DOHH2 (cell line): Measurements from ENCODE around the gene BIK.

Source experiments
- H3F3A ChIP-seq: fragments of 200-600 bp; sonication (generic), shearing (Covaris generic); 2 replicates; pipeline ENCODE4 v1.6.0; 2016; ENCODE audit warnings: antibody characterized with exemption, mild to moderate bottlenecking; ENCODE audit not compliant: control insufficient read depth, insufficient read depth
- H3K27ac ChIP-seq: fragments of 200-600 bp; sonication (generic); 2 replicates; pipeline ENCODE4 v1.5.1; 2014; ENCODE audit warnings: low read depth, mild to moderate bottlenecking, low read length, moderate library complexity
- H3K27me3 ChIP-seq: fragments of 200-600 bp; sonication (generic); 2 replicates; pipeline ENCODE4 v1.6.1; 2014; ENCODE audit warnings: mild to moderate bottlenecking, low read length, mixed read lengths; ENCODE audit not compliant: control insufficient read depth
- H3K36me3 ChIP-seq: fragments of 200-600 bp; sonication (generic); 2 replicates; pipeline ENCODE4 v1.6.1; 2014; ENCODE audit warnings: mild to moderate bottlenecking, low read length, moderate library complexity, mixed read lengths; ENCODE audit not compliant: control insufficient read depth
- H3K4me1 ChIP-seq: fragments of 200-600 bp; sonication (generic); 2 replicates; pipeline ENCODE4 v1.6.1; 2014; ENCODE audit warnings: mild to moderate bottlenecking, low read length, mixed read lengths; ENCODE audit not compliant: control insufficient read depth
- H3K4me2 ChIP-seq: fragments of 200-600 bp; sonication (generic); 2 replicates; pipeline ENCODE4 v1.6.0; 2014; ENCODE audit warnings: mild to moderate bottlenecking, low read length, moderate library complexity
- H3K4me3 ChIP-seq: fragments of 200-600 bp; sonication (generic); 2 replicates; pipeline ENCODE4 v1.5.1; 2014; ENCODE audit warnings: mild to moderate bottlenecking, low read length, mixed read lengths
- H3K79me2 ChIP-seq: fragments of 200-600 bp; sonication (generic); 2 replicates; pipeline ENCODE4 v1.6.1; 2014; ENCODE audit warnings: mild to moderate bottlenecking, low read length, mixed read lengths; ENCODE audit not compliant: control insufficient read depth
- H3K9me2 ChIP-seq: fragments of 200-600 bp; sonication (generic); replicated peaks from 2 replicates; pipeline ENCODE4 v1.6.1; 2014; ENCODE audit warnings: mild to moderate bottlenecking, low read length, mixed read lengths; ENCODE audit not compliant: control insufficient read depth
- H3K9me3 ChIP-seq: fragments of 200-600 bp; sonication (generic); 2 replicates; pipeline ENCODE4 v1.6.1; 2014; ENCODE audit warnings: antibody characterized with exemption, low read length, mixed read lengths; ENCODE audit not compliant: control insufficient read depth, insufficient read depth
- H4K20me1 ChIP-seq: fragments of 200-600 bp; sonication (generic); 2 replicates; pipeline ENCODE4 v1.6.0; 2014; ENCODE audit warnings: low read depth, mild to moderate bottlenecking, antibody characterized with exemption, low read length, moderate library complexity; ENCODE audit not compliant: control insufficient read depth, insufficient read depth
- EZH2phosphoT487 ChIP-seq: fragments of 200-600 bp; sonication (generic); IDR thresholded peaks from 2 replicates; pipeline ENCODE4 v1.6.1; 2017; ENCODE audit warnings: borderline replicate concordance, mild to moderate bottlenecking, antibody characterized with exemption, low read length, moderate library complexity, mixed read lengths
- TF ChIP-seq, protein P1 (sequence below): fragments of 200-600 bp; sonication (generic); IDR thresholded peaks from one replicate; pipeline ENCODE4 v1.5.1; 2014; ENCODE audit warnings: antibody characterized with exemption, mild to moderate bottlenecking, low read depth, low read length; ENCODE audit not compliant: poor library complexity, severe bottlenecking

The BIK gene

DNA sequence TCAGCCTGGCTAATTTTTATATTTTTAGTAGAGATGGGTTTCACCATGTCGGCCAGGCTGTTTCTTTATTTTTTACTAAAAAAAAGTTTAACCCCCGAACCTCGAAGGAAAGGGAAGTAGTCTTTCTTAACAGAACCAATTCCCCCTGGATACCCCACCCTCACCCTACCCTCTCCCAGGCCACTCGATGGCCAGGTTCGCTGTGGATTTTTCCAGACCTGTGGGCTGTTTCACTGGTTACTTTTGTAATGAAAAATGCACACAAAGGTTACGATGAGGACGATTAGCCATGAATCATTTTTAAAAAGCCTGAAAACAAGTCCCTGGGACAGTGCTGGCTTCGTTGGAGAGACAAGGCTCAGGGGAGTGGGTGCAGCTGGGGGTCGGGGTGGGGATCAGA is 43.3 kb downstream of the BIK start:
- H3K9me3 ChIP-seq, result no peaks in the 10 kb centered on the region
- TF ChIP-seq, protein P1, sequence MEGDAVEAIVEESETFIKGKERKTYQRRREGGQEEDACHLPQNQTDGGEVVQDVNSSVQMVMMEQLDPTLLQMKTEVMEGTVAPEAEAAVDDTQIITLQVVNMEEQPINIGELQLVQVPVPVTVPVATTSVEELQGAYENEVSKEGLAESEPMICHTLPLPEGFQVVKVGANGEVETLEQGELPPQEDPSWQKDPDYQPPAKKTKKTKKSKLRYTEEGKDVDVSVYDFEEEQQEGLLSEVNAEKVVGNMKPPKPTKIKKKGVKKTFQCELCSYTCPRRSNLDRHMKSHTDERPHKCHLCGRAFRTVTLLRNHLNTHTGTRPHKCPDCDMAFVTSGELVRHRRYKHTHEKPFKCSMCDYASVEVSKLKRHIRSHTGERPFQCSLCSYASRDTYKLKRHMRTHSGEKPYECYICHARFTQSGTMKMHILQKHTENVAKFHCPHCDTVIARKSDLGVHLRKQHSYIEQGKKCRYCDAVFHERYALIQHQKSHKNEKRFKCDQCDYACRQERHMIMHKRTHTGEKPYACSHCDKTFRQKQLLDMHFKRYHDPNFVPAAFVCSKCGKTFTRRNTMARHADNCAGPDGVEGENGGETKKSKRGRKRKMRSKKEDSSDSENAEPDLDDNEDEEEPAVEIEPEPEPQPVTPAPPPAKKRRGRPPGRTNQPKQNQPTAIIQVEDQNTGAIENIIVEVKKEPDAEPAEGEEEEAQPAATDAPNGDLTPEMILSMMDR, result no peak
- no peak for TF ChIP-seq EZH2phosphoT487
- H3K36me3 ChIP-seq, result no peaks in the 10 kb centered on the region
- no peak overlapping the region for H3K27ac ChIP-seq
- no peak overlapping the region for H3K4me3 ChIP-seq
- H3K4me2 ChIP-seq, result peak overlapping the region; percentile 20
- H3K4me1 ChIP-seq, result peaks cover 29% of the 10 kb centered on the region
- H3F3A ChIP-seq, result no peaks in the 10 kb centered on the region; the same call in 1 of the 2 replicates
- H3K27me3 ChIP-seq, result peaks cover 14% of the 10 kb centered on the region
- no peaks in the 10 kb centered on the region for H4K20me1 ChIP-seq
- H3K79me2 ChIP-seq, result no peaks in the 10 kb centered on the region
- no peaks in the 10 kb centered on the region for H3K9me2 ChIP-seq

DNA sequence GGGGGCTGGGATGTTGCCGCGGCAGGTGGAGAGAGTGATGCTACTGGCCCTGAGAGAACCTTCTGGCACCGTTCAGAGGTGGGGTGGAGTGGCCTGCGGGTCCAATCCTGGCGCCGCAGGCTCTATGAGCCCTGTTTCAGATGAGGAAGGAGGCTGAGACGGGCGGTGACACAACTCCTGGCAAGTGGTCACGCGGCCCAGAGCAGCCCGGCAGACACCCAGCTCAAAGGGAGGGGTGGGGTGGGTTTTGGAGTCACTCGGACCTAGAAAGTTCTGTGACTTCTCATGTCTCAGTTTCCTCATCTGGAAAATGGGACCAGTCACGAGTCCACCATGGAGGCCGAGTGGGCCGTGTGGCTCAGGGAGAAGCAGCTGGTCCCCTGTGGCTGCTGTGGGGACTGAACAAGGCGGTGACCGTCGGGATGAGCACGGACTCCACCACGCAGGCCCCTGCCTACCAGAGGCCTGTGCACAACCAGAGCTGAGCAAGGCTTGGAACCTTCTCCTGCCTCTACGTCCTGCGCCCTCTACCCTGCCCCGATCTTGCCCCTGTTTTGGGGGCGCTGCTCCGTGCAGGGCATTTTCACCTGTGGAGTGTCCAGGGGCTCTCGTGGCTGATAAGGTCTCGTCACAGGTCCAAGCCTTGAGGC is 44.5 kb downstream of the BIK start:
- H3K79me2 ChIP-seq, result no peaks in the 10 kb centered on the region
- H3K27ac ChIP-seq, result no peak overlapping the region
- peaks cover 14% of the 10 kb centered on the region for H3K27me3 ChIP-seq
- TF ChIP-seq, protein P1, result no peak
- no peak for TF ChIP-seq EZH2phosphoT487
- H3K36me3 ChIP-seq, result no peaks in the 10 kb centered on the region
- H3K4me1 ChIP-seq, result peaks cover 28% of the 10 kb centered on the region
- no peak overlapping the region for H3K4me3 ChIP-seq
- no peaks in the 10 kb centered on the region for H3K9me2 ChIP-seq
- no peaks in the 10 kb centered on the region; the same call in 1 of the 2 replicates for H3F3A ChIP-seq
- H4K20me1 ChIP-seq, result no peaks in the 10 kb centered on the region
- H3K9me3 ChIP-seq, result no peaks in the 10 kb centered on the region
- H3K4me2 ChIP-seq, result no peak overlapping the region

DNA sequence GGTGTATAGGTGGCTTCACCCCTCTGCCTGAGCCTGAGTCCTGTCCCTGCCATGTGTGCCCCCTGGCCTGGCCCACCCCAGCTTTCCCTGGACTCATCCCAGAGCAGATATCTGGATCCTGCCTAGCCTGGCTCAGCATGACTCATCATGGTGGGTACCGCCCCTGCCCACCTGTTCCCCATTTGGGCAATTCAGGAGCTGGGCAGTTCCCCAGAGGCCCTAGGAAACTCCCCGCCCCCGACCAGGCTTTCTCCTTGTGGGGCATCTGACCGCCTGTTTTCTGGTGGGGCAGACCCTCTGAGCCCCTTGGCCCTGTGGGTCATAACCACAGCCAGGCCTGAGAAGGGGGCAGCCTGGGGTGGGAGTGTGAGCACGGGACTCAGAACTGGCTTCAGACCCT is 45.2 kb downstream of the BIK start:
- no peak overlapping the region for H3K27ac ChIP-seq
- no peaks in the 10 kb centered on the region for H3K9me3 ChIP-seq
- no peak overlapping the region for H3K4me3 ChIP-seq
- H3K27me3 ChIP-seq, result peaks cover 14% of the 10 kb centered on the region
- no peaks in the 10 kb centered on the region for H3K9me2 ChIP-seq
- H3K4me2 ChIP-seq, result no peak overlapping the region
- no peaks in the 10 kb centered on the region for H3K79me2 ChIP-seq
- no peaks in the 10 kb centered on the region; the same call in 1 of the 2 replicates for H3F3A ChIP-seq
- TF ChIP-seq, protein P1, result no peak
- no peak for TF ChIP-seq EZH2phosphoT487
- peaks cover 28% of the 10 kb centered on the region for H3K4me1 ChIP-seq
- H3K36me3 ChIP-seq, result no peaks in the 10 kb centered on the region
- no peaks in the 10 kb centered on the region for H4K20me1 ChIP-seq
